Measurements from ENCODE around the gene ASB16.

The ASB16 gene

DNA sequence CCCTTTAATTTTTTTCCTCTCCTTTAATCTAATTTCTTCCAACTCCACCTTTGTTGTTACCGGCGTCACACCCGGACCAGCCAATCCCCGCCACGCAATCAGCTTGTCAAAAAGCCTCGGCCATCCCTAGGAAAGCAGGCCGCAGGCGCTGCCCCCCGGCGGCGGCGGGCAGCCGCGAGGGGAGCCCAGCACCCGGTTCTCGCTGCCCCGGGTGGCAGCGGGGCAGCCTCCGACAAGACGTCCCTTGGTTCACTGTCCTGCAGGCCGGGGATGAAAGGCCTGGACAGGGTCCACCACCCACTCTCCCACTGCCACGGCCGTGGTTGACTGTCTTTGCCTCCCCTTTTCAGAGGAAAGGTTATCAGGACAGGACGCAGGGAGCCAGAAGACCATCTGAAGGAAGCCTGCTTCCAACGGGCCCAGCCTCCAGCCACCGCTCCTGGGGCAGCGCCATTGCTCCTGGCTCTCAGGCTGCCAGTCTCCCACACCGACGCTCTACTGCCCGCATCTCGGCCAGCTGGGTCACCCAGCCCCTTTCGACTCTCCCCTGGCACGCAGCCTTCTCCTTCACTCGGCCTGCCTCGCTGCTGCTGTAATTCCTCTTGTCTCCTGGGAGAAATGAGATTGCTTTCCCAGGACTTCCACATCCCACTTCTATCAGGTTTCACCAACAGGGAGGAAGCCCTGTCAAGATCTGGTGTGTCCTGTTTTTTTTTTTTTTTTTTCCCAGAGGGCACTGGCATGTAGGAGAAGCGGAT lies 51.8 kb downstream of the ASB16 start:
- DNase-seq (ENCODE audit: insufficient read length, low spot score) (no peak), FAIRE-seq (no peak)
- TF ChIP-seq CTCF (IDR thresholded peaks at IDR 0.05; ENCODE audit: insufficient read depth, missing control alignments) = no peak

DNA sequence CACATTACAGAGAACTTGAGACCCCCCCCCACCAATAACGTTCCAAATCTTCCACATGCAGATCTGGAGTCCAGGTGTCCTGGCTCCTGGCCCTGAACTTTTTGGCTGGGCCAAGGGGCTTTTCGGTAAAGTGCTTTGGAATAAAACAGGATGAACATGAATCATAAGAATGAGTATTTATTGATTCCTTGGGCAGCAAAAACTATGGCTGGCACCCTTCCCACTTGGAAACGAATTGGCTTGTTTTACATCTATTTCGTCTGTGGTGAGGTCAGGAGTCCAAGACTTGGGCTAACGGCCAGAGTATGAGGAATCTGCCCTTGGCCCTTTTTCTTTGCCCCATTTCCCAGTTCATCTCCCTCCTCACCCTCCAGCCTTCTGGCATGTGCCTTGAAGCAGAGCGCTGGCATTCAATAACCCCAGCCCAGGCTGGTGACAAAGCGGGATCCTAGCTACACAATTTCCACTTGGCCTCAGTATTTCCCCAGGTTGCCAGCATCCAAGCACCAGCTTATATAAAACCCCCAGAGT lies 53.1 kb downstream of the ASB16 start:
- DNase-seq (ENCODE audit: insufficient read length, low spot score) = no peak
- no peak for FAIRE-seq
- TF ChIP-seq CTCF (IDR thresholded peaks at IDR 0.05; ENCODE audit: insufficient read depth, missing control alignments) = no peak

All from D721Med (cell line).